GM19324 (cell line): ENCODE measurements around the gene RAD18.

Experiments used
- ATAC-seq: cut with Tn5 transposase; IDR thresholded peaks from one replicate; pipeline ENCODE4 v1.9.1; 2021; ENCODE audit warnings: mild to moderate bottlenecking, moderate library complexity; ENCODE audit not compliant: unreplicated experiment, low FRiP score

RAD18 gene, protein sequence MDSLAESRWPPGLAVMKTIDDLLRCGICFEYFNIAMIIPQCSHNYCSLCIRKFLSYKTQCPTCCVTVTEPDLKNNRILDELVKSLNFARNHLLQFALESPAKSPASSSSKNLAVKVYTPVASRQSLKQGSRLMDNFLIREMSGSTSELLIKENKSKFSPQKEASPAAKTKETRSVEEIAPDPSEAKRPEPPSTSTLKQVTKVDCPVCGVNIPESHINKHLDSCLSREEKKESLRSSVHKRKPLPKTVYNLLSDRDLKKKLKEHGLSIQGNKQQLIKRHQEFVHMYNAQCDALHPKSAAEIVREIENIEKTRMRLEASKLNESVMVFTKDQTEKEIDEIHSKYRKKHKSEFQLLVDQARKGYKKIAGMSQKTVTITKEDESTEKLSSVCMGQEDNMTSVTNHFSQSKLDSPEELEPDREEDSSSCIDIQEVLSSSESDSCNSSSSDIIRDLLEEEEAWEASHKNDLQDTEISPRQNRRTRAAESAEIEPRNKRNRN

GRCh38 chr3:8963137-8963853, at the start of gene RAD18:
Gene RAD18 (minus strand): TSS chr3:8963472. CDS start chr3:8963385, 87 bp downstream.
- ATAC-seq = peak; percentile 97

DNA sequence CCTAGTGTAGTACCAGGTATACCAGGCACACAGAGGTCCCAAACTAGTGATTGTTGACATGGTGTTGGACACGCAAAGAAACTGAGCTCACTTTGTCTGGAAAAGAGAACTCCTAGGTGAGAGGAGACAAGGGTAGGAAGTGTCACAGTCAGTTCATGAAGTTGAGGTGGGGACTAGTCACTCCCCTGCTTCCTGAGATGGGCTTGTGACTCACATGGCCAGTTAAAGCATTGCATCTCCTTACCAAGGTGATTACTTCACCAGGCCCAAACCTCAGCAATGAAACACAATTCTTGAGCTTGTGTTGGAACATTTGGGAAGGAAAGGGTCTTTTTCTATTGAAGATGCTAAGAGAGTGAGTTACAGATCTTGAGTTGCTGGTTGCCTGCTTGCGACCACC, 49.2 kb upstream of the RAD18 start:
- ATAC-seq = no peak

DNA sequence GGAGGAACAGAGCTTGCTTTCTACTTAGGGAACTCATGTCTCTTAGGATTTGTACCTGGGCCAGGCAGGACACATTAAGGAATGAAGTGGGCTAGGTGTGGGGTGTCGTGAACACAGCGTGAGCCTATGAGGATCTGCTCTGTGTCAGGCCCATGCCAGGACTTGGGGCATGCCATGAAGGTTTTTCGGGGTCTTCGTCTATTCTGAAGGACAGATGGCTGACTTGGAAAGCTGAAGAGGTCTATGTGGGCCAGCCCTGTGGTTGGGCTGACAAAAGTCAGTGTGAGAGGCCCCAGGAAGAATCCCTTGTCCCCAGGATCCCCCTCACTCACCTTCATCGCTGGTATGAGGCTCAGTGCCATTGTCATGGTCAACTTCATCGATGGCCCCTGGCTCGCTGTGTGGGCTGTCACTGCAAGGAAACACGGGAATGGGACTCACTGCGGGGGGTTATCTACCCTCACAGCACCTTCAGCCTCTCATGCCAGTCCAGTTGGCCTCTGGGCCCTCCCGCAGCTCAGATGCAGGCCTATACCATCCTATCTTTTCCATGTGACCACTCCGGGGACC, 46.8 kb upstream of the RAD18 start:
- ATAC-seq = no peak

GRCh38 chr3:9008550-9009255, 45.4 kb upstream of the RAD18 start:
- no peak for ATAC-seq

DNA sequence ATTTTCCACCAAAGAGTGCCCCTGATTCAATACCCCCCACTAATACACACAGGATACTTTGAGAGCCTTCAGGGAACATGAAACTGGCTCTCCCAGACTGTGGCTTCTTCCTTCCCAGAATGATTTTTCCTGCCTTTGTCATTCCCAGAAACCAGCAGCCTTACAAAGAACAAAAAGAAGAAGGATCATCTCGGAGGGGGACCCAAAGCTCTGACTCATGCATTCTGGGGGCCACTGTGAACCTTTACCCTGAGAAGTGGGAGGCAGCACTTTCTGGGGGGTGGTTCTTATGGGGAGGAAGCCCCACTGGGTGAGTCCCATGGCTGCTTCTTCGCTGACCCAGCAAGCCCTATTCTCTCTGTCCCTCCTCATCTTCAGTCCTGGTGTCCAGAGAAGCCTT, 44.7 kb upstream of the RAD18 start:
- ATAC-seq = no peak

- no peak for ATAC-seq
These were observed 43.9 kb upstream of the RAD18 start for GRCh38 chr3:9007213-9007612.

DNA sequence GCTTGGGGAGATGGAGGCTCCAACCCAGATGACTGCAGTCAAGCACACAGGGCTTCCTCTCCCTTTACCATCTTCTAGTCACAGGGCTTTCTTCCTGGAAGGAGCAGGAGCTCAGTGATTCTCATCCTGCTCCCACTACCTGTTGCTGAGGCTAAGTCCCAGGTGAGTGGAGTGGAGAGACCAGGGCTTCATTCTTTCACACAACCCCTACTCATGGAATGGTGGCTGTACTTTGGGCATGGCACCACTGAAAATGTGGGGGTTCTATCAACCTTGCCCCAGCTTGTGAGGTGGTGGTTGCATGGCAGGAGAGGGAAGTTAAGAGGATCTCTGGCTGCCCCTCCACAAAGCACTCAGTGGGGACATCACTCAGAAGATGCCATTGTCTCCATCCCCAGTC, 36.8 kb upstream of the RAD18 start:
- no peak for ATAC-seq

DNA sequence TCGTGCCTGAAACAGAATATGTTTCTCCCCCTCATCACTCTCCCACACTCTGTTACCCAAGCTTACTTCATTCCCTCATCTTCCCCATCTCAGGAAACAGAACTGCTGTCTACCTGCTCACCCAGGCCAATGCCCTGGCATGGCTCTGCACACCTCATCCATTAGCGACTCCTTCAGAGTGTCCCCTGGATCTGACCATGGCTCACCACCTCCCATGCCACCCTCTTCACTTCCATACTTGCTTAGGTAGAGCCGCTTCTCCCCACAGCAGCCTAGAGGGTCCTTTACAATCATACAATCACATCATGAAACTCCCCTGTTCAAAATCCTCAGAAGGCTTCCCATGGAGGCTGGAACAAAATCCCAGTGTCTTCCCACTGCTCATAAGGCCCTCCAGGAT, 33.9 kb upstream of the RAD18 start:
- no peak for ATAC-seq

GRCh38 chr3:8996681-8997121, 33.4 kb upstream of the RAD18 start:
- no peak for ATAC-seq

- ATAC-seq = no peak
These were observed 32.9 kb upstream of the RAD18 start for GRCh38 chr3:8996216-8996615.

DNA sequence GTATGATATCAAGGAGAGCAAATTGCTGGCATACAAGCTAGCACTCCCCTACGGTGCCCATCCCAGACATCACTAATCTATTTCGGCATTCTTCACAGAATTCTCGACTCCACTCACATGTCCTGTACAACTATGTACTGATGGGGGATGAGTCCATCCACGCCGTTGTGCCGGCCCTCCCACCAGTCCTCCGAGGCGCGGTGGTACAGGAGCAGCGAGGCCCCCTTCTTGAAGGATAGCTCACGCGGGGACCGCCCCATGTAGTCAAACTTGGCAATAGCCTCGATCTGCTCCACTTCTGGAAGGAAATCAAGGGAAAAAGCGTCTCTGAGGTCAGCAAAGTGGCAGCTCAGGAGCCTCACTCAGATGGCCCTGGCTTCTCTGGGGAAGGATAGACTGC, 31.0 kb upstream of the RAD18 start:
- ATAC-seq = no peak

DNA sequence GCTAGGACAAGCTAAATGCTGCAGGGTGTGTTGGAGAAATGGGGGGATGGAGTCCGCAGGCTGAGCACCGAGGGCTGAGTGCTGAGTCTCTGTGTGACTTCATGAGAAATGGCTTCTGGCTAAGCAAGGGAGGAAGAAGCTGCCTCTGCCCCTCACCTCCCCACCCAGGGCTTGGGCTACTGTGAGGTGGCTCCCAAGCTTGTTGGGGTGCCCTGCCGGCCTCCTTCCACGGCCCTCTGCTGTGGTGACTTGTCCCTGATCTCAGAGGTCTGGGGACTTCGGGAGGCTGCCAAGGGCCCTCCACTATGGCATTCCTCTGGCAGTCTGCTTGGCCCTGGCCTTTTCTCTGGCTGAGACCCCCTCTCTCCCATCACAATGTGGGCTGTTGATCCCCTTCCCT, 30.1 kb upstream of the RAD18 start:
- no peak for ATAC-seq

DNA sequence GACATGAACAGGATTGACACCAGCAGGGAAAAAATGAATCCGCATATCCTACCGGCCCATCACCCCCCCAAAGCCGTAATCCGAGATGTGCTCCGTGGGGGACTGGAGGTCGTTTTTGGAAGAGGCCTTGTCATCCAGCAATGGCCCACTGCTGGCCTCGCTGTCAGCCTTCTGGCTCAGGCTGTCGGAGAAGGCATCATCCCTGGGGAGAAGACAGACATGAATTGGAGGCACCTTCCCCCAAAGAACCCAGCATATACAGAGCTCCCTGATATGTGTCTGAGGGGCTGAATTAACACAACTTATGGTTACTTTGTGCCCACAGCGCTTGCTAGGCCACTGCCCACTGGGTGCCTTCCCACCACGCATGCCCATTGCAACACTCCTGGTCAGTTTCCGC, 29.6 kb upstream of the RAD18 start:
- no peak for ATAC-seq

DNA sequence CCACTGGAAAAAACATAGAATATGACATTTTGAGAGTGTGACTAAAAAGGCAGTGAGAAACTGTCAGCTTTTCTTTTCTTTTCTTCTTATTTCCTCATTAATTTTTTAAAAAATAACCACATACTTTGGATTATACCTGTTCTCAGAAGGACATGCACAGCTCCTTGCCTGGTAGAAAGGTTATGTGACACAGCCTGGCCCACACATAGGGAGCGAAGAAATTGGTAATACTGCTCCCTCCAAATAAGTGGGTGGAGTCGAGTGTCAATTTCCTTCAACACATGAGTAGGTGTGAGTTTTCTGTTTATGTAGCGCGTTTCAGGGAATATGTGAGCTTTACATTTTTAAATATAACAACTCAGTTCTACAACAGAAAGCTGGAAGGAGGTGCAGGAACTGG, 28.9 kb upstream of the RAD18 start:
- no peak for ATAC-seq

GRCh38 chr3:8990266-8991215, 27.3 kb upstream of the RAD18 start:
- ATAC-seq = no peak

DNA sequence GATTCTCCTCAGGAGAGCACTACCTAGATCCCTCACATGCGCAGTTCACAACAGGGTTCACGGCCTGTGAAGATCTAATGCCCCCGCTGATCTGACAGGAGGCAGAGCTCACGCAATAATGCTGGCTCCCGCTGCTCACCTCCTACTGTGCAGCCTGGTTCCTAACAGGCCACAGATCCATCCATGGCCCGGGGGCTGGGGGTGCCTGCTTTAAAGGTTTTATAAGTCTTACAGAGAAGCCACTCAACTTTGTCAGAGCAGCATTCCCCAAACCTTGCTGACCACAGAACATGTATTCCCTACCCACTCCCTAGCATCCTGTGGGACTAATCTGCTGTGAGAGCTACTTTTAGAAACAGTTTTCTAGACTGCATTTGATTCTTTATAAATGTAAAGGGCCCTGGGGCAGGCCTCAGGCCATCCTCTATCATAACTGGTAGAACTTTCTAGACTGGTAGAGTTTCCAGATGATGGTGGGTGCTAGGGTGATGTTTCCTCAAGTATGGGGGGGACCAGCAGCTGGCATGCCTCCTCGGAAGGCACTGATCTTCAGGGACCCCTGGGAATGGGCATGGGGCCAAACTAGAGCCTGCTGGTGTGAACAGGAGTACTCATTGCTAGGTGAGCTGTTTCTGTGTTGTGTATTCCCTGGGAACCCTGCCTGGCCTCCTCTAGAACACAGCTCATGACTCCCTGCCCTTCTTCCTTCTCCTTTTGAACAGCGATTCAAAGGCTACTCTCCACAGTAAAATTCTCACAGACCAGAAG, 25.7 kb upstream of the RAD18 start:
- no peak for ATAC-seq

DNA sequence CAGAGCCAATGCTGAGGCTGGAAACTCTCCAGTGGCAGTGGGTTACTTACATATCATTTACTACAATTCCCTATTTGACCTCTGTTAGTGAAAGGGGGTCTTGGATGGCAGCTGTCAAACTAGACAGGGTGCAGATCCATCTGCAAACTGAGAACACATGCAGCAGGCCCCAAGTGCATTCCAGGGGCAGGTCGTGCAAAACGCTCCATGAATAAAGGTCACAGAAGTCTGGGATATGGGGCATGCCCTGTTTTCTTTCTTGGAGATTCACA, 25.0 kb upstream of the RAD18 start:
- no peak for ATAC-seq

GRCh38 chr3:8987645-8988383, 24.5 kb upstream of the RAD18 start:
- ATAC-seq = peak; percentile 74

DNA sequence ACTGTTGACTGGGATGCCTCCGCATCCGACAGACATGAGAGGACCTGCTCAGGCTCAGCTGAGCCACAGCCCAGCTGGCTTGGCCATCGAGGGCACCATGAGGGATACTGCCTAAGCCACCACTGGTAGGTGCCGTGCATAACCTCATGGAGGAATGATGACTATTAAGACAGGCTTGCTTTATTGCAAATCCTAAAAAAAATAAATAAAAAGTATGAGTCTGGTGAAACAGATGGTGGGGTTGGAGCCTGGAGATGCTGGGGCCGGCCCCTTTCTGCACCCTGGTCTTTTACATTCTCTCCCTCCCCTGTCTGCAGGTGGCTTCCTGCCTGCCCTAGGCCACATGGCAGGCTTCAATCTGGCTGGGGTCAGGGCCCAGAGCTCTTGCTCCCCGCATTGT, 24.0 kb upstream of the RAD18 start:
- ATAC-seq = no peak
